Measurements from ENCODE around the gene CRYBA1. TPM values are rescaled to one million over a fixed set of nuclear protein-coding genes. Genes with fewer than 3 reads are reported as not detected.
A peak's percentile ranks its signal among the peaks of the same experiment; 100 is the strongest.
"Not testable (repeated sequence)": the region's sequence is repeated elsewhere in the genome, so short reads cannot be mapped to it uniquely, and the experiment has no call there.

The CRYBA1 gene
- total RNA-seq, 1 donor from 2014 or later: not detected

- no peak for DNase-seq (ENCODE audit: extremely low read depth, low read depth, low spot score)
Measured at GRCh38 chr17:29237476-29238132, 9.1 kb upstream of the CRYBA1 start.

- no peak for DNase-seq (ENCODE audit: extremely low read depth, low read depth, low spot score)
Measured at GRCh38 chr17:29238133-29238850, 8.4 kb upstream of the CRYBA1 start.

- DNase-seq (ENCODE audit: extremely low read depth, low read depth, low spot score): no peak
Measured at GRCh38 chr17:29240477-29240876, 6.2 kb upstream of the CRYBA1 start.

- peak; percentile 65 for DNase-seq (ENCODE audit: extremely low read depth, low read depth, low spot score)
Measured at GRCh38 chr17:29240968-29241963, 5.4 kb upstream of the CRYBA1 start.

- no peak for DNase-seq (ENCODE audit: extremely low read depth, low read depth, low spot score)
Measured at GRCh38 chr17:29242051-29242450, 4.6 kb upstream of the CRYBA1 start.

- no peak for DNase-seq (ENCODE audit: extremely low read depth, low read depth, low spot score)
Measured at GRCh38 chr17:29242790-29243189, 3.9 kb upstream of the CRYBA1 start.

- DNase-seq (ENCODE audit: extremely low read depth, low read depth, low spot score): no peak
Measured at GRCh38 chr17:29243792-29244191, 2.9 kb upstream of the CRYBA1 start.

GRCh38 chr17:29245401-29245800 is 1.3 kb upstream of the CRYBA1 start:
- no peak for DNase-seq (ENCODE audit: extremely low read depth, low read depth, low spot score)

- no peak for DNase-seq (ENCODE audit: extremely low read depth, low read depth, low spot score)
Measured at GRCh38 chr17:29247219-29247618, 560 bp downstream of the CRYBA1 start.

- DNase-seq (ENCODE audit: extremely low read depth, low read depth, low spot score): no peak
Measured at GRCh38 chr17:29248845-29249244, 2.2 kb downstream of the CRYBA1 start.

GRCh38 chr17:29250666-29251065 is 4.0 kb downstream of the CRYBA1 start:
- no peak for DNase-seq (ENCODE audit: extremely low read depth, low read depth, low spot score)

- no peak for DNase-seq (ENCODE audit: extremely low read depth, low read depth, low spot score)
Measured at GRCh38 chr17:29251184-29251583, 4.5 kb downstream of the CRYBA1 start.

GRCh38 chr17:29252101-29252791 is 5.6 kb downstream of the CRYBA1 start:
- no peak for DNase-seq (ENCODE audit: extremely low read depth, low read depth, low spot score)

- no peak for DNase-seq (ENCODE audit: extremely low read depth, low read depth, low spot score)
Measured at GRCh38 chr17:29253037-29253436, 6.4 kb downstream of the CRYBA1 start.

- DNase-seq (ENCODE audit: extremely low read depth, low read depth, low spot score): no peak
Measured at GRCh38 chr17:29255926-29256522, 9.4 kb downstream of the CRYBA1 start.

GRCh38 chr17:29256735-29257466 is 10.2 kb downstream of the CRYBA1 start:
- DNase-seq (ENCODE audit: extremely low read depth, low read depth, low spot score): no peak

GRCh38 chr17:29257756-29258155 is 11.1 kb downstream of the CRYBA1 start:
- DNase-seq (ENCODE audit: extremely low read depth, low read depth, low spot score): no peak

- DNase-seq (ENCODE audit: extremely low read depth, low read depth, low spot score): no peak
Measured at GRCh38 chr17:29263916-29264315, 17.3 kb downstream of the CRYBA1 start.

- DNase-seq (ENCODE audit: extremely low read depth, low read depth, low spot score): not testable (repeated sequence)
Measured at GRCh38 chr17:29271980-29272379, 25.3 kb downstream of the CRYBA1 start.

- DNase-seq (ENCODE audit: extremely low read depth, low read depth, low spot score): no peak
Measured at GRCh38 chr17:29273924-29274323, 27.3 kb downstream of the CRYBA1 start.
